Uterus (tissue), 4 donors: Measurements from ENCODE around the gene ZC3H7B. TPM values are rescaled to one million over a fixed set of nuclear protein-coding genes. Genes with fewer than 3 reads are reported as not detected.
A peak's percentile ranks its signal among the peaks of the same experiment; 100 is the strongest.
"Not testable (repeated sequence)": the region's sequence is repeated elsewhere in the genome, so short reads cannot be mapped to it uniquely, and the experiment has no call there.

Experiments
- DNase-seq, 2 donors: peaks; one replicate each; pipeline ENCODE4 v3.0.0-alpha.2; 2019 to 2020
- H3K27ac ChIP-seq, 2 donors: fragments of 200-600 bp; sonication (generic); 1 replicate in 1 of 2; 2 replicates in 1 of 2; pipeline ENCODE4 v1.5.1; 2016 to 2018
- H3K27me3 ChIP-seq, 2 donors: fragments of 200-600 bp; sonication (generic); one replicate each; pipeline ENCODE4 v1.5.1; 2018 to 2019; ENCODE audit warnings: control low read depth in 1 of 2
- H3K36me3 ChIP-seq, 2 donors: fragments of 200-600 bp; sonication (generic); one replicate each; pipeline ENCODE4 v1.5.1; 2019; ENCODE audit warnings: control low read depth in 1 of 2
- H3K4me1 ChIP-seq, 2 donors: fragments of 200-600 bp; sonication (generic); one replicate each; pipeline ENCODE4 v1.5.1; 2018 to 2019; ENCODE audit warnings: control low read depth in 1 of 2
- H3K4me3 ChIP-seq, 2 donors: fragments of 200-600 bp; sonication (generic); 1 replicate in 1 of 2; 2 replicates in 1 of 2; pipeline ENCODE4 v1.5.1; 2018 to 2019; ENCODE audit warnings: mild to moderate bottlenecking in 1 of 2
- H3K9me3 ChIP-seq, 2 donors: fragments of 200-600 bp; sonication (generic); one replicate each; pipeline ENCODE4 v1.5.1; 2019; ENCODE audit warnings: control low read depth in 1 of 2
- CTCF ChIP-seq, 4 experiments: fragments of 200-600 bp in 2 of 4; fragments of 450-650 bp in 2 of 4; sonication (generic) in 2 of 4; IDR thresholded peaks; one replicate each; pipeline ENCODE4 v1.5.1; 2016 to 2019; ENCODE audit warnings: antibody characterized with exemption in 4 of 4, mild to moderate bottlenecking in 2 of 4, moderate library complexity in 1 of 4
- POLR2A ChIP-seq, 2 donors: fragments of 450-650 bp; IDR thresholded peaks; one replicate each; pipeline ENCODE4 v1.6.1; 2016; ENCODE audit warnings: antibody characterized with exemption in 2 of 2, mild to moderate bottlenecking in 1 of 2, moderate library complexity in 1 of 2
- intact Hi-C: fragments of 100-400 bp; cut with DNase I; formaldehyde crosslinking; loops from one replicate; pipeline ENCODE4 v1.15.1; 2023; ENCODE audit warnings: low total_unique reads
- total RNA-seq, 4 donors: library from RNA; depleted of rRNA in 3 of 4; stranded (reverse); fragments of >200 nt in 3 of 4; gene quantifications; one replicate each; pipeline versions ENCODE4 v1.1.0 to v1.2.4, GENCODE V29; 2014 to 2023
- donor health status: DM: yes; HTN: yes; CAD: no.

ZC3H7B gene
- total RNA-seq, 4 donors from 2014 or later = 14.1 to 74.1 (median 28.2) TPM

- no peaks in the 10 kb centered on the region for H3K4me1 ChIP-seq
- H3K4me3 ChIP-seq = no peak overlapping the region
- DNase-seq = peak in 1 of 2 donors; percentile 39
- intact Hi-C loops = no loop called here
- peak overlapping the region; percentile 33 to 50 for H3K27ac ChIP-seq
- no peak for TF ChIP-seq POLR2A (IDR thresholded peaks at IDR 0.05)
- H3K36me3 ChIP-seq = no peaks in the 10 kb centered on the region
- no peaks in the 10 kb centered on the region for H3K9me3 ChIP-seq
- no peaks in the 10 kb centered on the region for H3K27me3 ChIP-seq
These were observed 44.8 kb upstream of the ZC3H7B start for GRCh38 chr22:41256254-41257253.

GRCh38 chr22:41257696-41258095 is 43.6 kb upstream of the ZC3H7B start:
- DNase-seq = no peak
- Histone ChIP-seq H3K9me3 (no peaks in the 10 kb centered on the region), H3K27me3 (no peaks in the 10 kb centered on the region), H3K4me3 (no peak overlapping the region), H3K27ac (no peak overlapping the region), H3K4me1 (no peaks in the 10 kb centered on the region), H3K36me3 (no peaks in the 10 kb centered on the region)
- intact Hi-C loops = no loop called here
- TF ChIP-seq POLR2A (IDR thresholded peaks at IDR 0.05) (no peak), CTCF (IDR thresholded peaks at IDR 0.05) (no peak)

- H3K27me3 ChIP-seq, H3K36me3 ChIP-seq, H3K4me1 ChIP-seq, H3K4me3 ChIP-seq, H3K9me3 ChIP-seq, H3K27ac ChIP-seq, intact Hi-C loops, DNase-seq: not testable (repeated sequence)
These were observed 41.6 kb upstream of the ZC3H7B start for GRCh38 chr22:41259756-41260155.

- H3K27me3 ChIP-seq = no peaks in the 10 kb centered on the region
- no peaks in the 10 kb centered on the region for H3K9me3 ChIP-seq
- H3K4me1 ChIP-seq = no peaks in the 10 kb centered on the region
- H3K36me3 ChIP-seq = no peaks in the 10 kb centered on the region
- no peak overlapping the region for H3K27ac ChIP-seq
- no peak overlapping the region for H3K4me3 ChIP-seq
- no peak for TF ChIP-seq POLR2A (IDR thresholded peaks at IDR 0.05)
- no peak for TF ChIP-seq CTCF (IDR thresholded peaks at IDR 0.05)
- DNase-seq = no peak
- intact Hi-C loops = no loop called here
These were observed 40.5 kb upstream of the ZC3H7B start for GRCh38 chr22:41260871-41261270.

- Histone ChIP-seq H3K27ac (no peak overlapping the region), H3K27me3 (no peaks in the 10 kb centered on the region), H3K4me1 (no peaks in the 10 kb centered on the region), H3K36me3 (no peaks in the 10 kb centered on the region), H3K4me3 (no peak overlapping the region), H3K9me3 (no peaks in the 10 kb centered on the region)
- intact Hi-C loops = no loop called here
- TF ChIP-seq POLR2A (IDR thresholded peaks at IDR 0.05) = no peak
- TF ChIP-seq CTCF (IDR thresholded peaks at IDR 0.05) = no peak
- no peak for DNase-seq
These were observed 39.6 kb upstream of the ZC3H7B start for GRCh38 chr22:41261541-41262249.

- Histone ChIP-seq H3K36me3 (no peaks in the 10 kb centered on the region), H3K27me3 (no peaks in the 10 kb centered on the region), H3K9me3 (no peaks in the 10 kb centered on the region), H3K27ac (no peak overlapping the region), H3K4me1 (no peaks in the 10 kb centered on the region), H3K4me3 (no peak overlapping the region)
- no peak for TF ChIP-seq POLR2A (IDR thresholded peaks at IDR 0.05)
- TF ChIP-seq CTCF (IDR thresholded peaks at IDR 0.05) = no peak
- intact Hi-C loops = no loop called here
- no peak for DNase-seq
These were observed 39.0 kb upstream of the ZC3H7B start for GRCh38 chr22:41262250-41262765.
